ENCODE results near the gene TLCD3A. TPM values are rescaled to one million over a fixed set of nuclear protein-coding genes. Genes with fewer than 3 reads are reported as not detected.

The TLCD3A gene
- total RNA-seq, 4 donors from 2014 or later = 2.8 to 13.6 (median 7.1) TPM

- Histone ChIP-seq H3K9me3 (no peaks in the 10 kb centered on the region), H3K27ac (no peak overlapping the region), H3K4me3 (no peak overlapping the region), H3K36me3 (peaks cover 0 to 86% of the 10 kb centered on the region in 2 donors), H3K27me3 (no peaks in the 10 kb centered on the region), H3K4me1 (no peaks in the 10 kb centered on the region)
- 73 to 77% methylated on average over 4 of the region's 5 CpGs for WGBS, 2 donors (ENCODE audit: low coverage in 1 of 2)
- ATAC-seq = no peak
- no peak for TF ChIP-seq CTCF (IDR thresholded peaks at IDR 0.05)
- TF ChIP-seq POLR2A (IDR thresholded peaks at IDR 0.05) = no peak
- no peak for TF ChIP-seq POLR2AphosphoS5 (IDR thresholded peaks at IDR 0.05)
- no peak for TF ChIP-seq EP300 (IDR thresholded peaks at IDR 0.05)
Measured at GRCh38 chr17:759964-760363, 27.6 kb downstream of the TLCD3A start.

GRCh38 chr17:760371-760770 is 28.0 kb downstream of the TLCD3A start:
- no peak for TF ChIP-seq CTCF (IDR thresholded peaks at IDR 0.05)
- TF ChIP-seq EP300 (IDR thresholded peaks at IDR 0.05) = no peak
- TF ChIP-seq POLR2AphosphoS5 (IDR thresholded peaks at IDR 0.05) = no peak
- TF ChIP-seq POLR2A (IDR thresholded peaks at IDR 0.05) = no peak
- no peaks in the 10 kb centered on the region for H3K9me3 ChIP-seq
- 87 to 88% methylated on average over 5 to 9 of the region's 9 CpGs for WGBS, 2 donors (ENCODE audit: low coverage in 1 of 2)
- H3K27me3 ChIP-seq = no peaks in the 10 kb centered on the region
- ATAC-seq = no peak
- H3K27ac ChIP-seq = no peak overlapping the region
- H3K4me1 ChIP-seq = no peaks in the 10 kb centered on the region
- no peak overlapping the region for H3K4me3 ChIP-seq
- H3K36me3 ChIP-seq = peaks cover 0 to 90% of the 10 kb centered on the region in 2 donors

- TF ChIP-seq EP300 (IDR thresholded peaks at IDR 0.05) = no peak
- TF ChIP-seq POLR2AphosphoS5 (IDR thresholded peaks at IDR 0.05) = no peak
- no peak for TF ChIP-seq CTCF (IDR thresholded peaks at IDR 0.05)
- no peak for TF ChIP-seq POLR2A (IDR thresholded peaks at IDR 0.05)
- H3K4me1 ChIP-seq = no peaks in the 10 kb centered on the region
- peak overlapping the region; percentile 60 to 75 (median 70) for H3K27ac ChIP-seq
- no peak overlapping the region for H3K4me3 ChIP-seq
- H3K27me3 ChIP-seq = no peaks in the 10 kb centered on the region
- 43 to 50% methylated on average over 3 of the region's 3 CpGs for WGBS, 2 donors (ENCODE audit: low coverage in 1 of 2)
- no peaks in the 10 kb centered on the region for H3K9me3 ChIP-seq
- H3K36me3 ChIP-seq = peaks cover 0 to 99% of the 10 kb centered on the region in 2 donors
- peak; percentile 83 for ATAC-seq
Measured at GRCh38 chr17:767076-767475, 34.7 kb downstream of the TLCD3A start.

GRCh38 chr17:773016-773415 is 40.6 kb downstream of the TLCD3A start:
- Histone ChIP-seq H3K27ac (no peak overlapping the region), H3K4me3 (no peak overlapping the region), H3K36me3 (peaks cover 0 to 98% of the 10 kb centered on the region in 2 donors), H3K4me1 (no peaks in the 10 kb centered on the region), H3K27me3 (no peaks in the 10 kb centered on the region), H3K9me3 (no peaks in the 10 kb centered on the region)
- TF ChIP-seq EP300 (IDR thresholded peaks at IDR 0.05) = no peak
- no peak for TF ChIP-seq CTCF (IDR thresholded peaks at IDR 0.05)
- TF ChIP-seq POLR2A (IDR thresholded peaks at IDR 0.05) = no peak
- no peak for TF ChIP-seq POLR2AphosphoS5 (IDR thresholded peaks at IDR 0.05)
- whole genome bisulfite sequencing, 2 donors (ENCODE audit: low coverage in 1 of 2) = 77 to 80% methylated on average over 4 to 5 of the region's 5 CpGs
- no peak for ATAC-seq

GRCh38 chr17:773467-774312 is 41.3 kb downstream of the TLCD3A start:
- Histone ChIP-seq H3K27me3 (no peaks in the 10 kb centered on the region), H3K36me3 (peaks cover 0 to 98% of the 10 kb centered on the region in 2 donors), H3K9me3 (no peaks in the 10 kb centered on the region), H3K27ac (no peak overlapping the region), H3K4me1 (no peaks in the 10 kb centered on the region), H3K4me3 (no peak overlapping the region)
- TF ChIP-seq POLR2A (IDR thresholded peaks at IDR 0.05) (no peak), CTCF (IDR thresholded peaks at IDR 0.05) (no peak), POLR2AphosphoS5 (IDR thresholded peaks at IDR 0.05) (no peak)
- 71 to 85% methylated on average over 9 to 10 of the region's 14 CpGs for WGBS, 2 donors (ENCODE audit: low coverage in 1 of 2)
- ATAC-seq = no peak

Measured in gastroesophageal sphincter (tissue), 4 donors.